Measurements from ENCODE around the gene PEAK3.
"Not testable (repeated sequence)": the region's sequence is repeated elsewhere in the genome, so short reads cannot be mapped to it uniquely, and the experiment has no call there.

The PEAK3 gene

DNA sequence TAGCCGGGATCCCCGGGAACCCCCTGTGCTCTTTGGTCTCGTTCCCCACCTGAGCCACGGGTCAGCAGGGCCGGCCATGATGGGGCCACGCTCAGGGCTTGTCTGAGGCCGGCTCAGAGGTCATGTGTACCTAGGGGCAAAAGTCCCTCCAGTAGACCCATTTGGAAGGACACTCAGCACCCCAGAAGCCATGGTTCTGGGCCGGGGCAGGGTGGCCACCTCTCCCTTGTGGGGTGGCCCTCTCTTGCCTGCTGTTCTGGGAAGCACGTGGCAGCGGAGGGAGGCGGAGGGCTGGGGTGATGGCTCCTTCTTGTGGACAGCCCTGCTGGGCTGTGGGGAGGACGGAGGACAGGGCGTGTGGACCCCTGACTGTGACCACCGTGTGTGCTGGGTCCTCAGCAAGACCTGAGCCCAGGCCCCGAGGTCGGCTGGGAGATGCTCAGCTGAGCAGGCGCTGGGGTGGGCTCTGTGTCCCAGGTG lies 6.4 kb upstream of the PEAK3 start:
- H3K36me3 ChIP-seq (ENCODE audit: insufficient read depth, low read length): no peaks in the 10 kb centered on the region
- H3K9me3 ChIP-seq (ENCODE audit: control insufficient read depth, insufficient read depth, low read length): no peaks in the 10 kb centered on the region
- H3K4me1 ChIP-seq (ENCODE audit: insufficient read depth, low read length): no peaks in the 10 kb centered on the region; the same call in 1 of the 2 replicates
- H3K9ac ChIP-seq (ENCODE audit: low read depth, low read length): no peak overlapping the region

DNA sequence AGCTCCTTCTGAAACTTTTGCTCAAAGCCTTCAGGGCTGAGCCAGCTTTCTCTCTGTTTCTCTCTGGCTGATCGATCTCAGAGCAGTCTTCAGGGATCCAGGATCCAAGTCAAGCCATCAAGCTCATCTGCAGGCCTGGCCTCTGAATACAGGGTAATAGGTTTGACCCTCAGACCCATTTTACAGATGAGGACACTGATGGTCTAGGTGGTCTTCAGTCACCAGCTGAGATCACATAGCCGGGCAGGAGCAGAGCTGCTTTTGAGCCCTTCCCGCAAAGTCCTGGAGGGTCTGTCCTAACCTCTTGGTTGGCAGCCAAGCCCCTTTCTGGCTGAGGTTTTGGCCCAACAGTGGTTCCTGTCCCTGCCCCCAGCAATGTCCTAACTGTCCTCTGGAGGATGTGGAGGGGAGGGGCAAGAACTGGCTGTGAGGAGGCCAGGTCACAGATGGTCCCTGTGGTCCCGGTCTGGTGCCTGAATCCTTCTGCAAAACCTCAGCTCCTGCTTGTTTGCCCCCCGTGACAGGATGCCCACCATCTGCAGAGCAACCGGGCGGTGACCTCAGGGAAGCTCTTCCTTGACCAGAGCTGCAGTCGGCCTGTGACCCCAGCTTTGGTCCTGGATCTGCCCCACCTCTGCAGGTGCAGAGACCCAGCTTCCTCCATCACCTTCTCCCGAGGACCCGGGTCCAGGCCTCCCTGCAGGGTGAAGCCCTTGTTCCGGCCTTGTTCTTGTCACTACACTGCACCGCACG lies 5.8 kb upstream of the PEAK3 start:
- no peaks in the 10 kb centered on the region for H3K9me3 ChIP-seq (ENCODE audit: control insufficient read depth, insufficient read depth, low read length)
- H3K4me1 ChIP-seq (ENCODE audit: insufficient read depth, low read length): no peaks in the 10 kb centered on the region; the same call in 1 of the 2 replicates
- no peak overlapping the region for H3K9ac ChIP-seq (ENCODE audit: low read depth, low read length)
- H3K36me3 ChIP-seq (ENCODE audit: insufficient read depth, low read length): no peaks in the 10 kb centered on the region

DNA sequence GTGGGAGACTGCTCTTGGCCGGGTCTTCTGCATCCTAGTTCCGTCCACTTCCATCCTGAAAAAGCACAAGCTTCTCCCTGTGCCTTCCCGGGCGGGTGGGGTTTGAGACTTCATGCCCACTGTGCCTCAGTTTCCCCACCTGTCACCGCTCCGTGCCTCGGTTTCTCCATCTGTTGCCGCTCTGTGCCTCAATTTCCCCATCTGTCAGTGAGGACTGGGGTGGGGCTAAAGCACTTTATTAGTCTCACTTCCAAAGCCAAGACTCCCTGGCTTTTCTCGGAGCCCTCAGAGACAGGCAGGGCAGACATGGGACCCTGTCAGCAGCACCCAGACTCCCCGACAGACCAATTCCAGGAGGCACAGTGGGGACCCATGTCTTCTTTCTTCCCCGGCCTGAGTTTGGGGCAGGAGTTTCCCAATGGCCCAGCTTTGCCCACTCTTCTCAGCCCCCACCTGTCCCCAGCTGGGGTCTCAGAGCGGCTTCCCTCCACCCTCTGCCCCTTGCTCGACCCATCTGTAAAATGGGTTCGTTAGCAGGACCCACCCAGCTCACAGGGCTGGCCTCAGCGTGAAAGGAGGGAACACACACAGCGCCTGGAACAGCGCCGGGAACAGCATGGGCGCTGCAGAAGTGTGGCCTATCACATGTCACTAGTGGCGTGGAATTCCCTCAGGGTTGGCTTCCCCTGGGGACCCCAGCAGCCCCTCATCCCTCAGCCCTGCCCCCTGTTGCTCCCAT lies 4.6 kb upstream of the PEAK3 start:
- H3K36me3 ChIP-seq (ENCODE audit: insufficient read depth, low read length): no peaks in the 10 kb centered on the region
- H3K9ac ChIP-seq (ENCODE audit: low read depth, low read length): no peak overlapping the region
- H3K9me3 ChIP-seq (ENCODE audit: control insufficient read depth, insufficient read depth, low read length): no peaks in the 10 kb centered on the region
- no peaks in the 10 kb centered on the region; the same call in 1 of the 2 replicates for H3K4me1 ChIP-seq (ENCODE audit: insufficient read depth, low read length)

DNA sequence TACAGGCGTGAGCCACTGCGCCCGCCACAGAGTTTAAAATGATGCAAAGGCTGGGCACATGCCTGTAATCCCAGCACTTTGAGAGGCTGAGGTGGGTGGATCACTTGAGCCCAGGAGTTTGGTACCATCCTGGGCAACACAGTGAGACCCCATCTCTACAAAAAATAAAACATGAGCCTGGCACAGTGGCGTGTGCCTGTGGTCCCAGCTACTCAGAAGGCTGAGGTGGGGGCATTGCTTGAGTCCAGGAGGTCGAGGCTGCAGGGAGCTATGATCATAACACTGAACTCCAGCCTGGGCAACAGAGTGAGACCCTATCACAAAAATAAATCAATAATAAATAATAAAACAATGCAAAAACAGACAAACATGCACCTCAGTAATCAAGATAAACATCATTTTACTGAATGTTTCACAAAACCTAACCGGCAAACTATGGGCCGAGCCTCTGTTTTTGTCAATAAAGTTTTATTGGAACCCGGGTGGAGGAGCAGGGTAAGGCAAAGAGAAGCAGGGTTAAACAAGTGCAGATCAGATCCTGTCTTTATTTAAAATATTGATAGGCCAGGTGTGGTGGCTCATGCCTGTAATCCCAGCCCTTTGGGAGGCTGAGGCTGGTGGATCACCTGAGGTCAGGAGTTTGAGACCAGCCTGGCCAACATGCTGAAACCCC lies 2.0 kb upstream of the PEAK3 start:
- Histone ChIP-seq H3K4me1 (ENCODE audit: insufficient read depth, low read length) (no peaks in the 10 kb centered on the region), H3K9me3 (ENCODE audit: control insufficient read depth, insufficient read depth, low read length) (no peaks in the 10 kb centered on the region), H3K36me3 (ENCODE audit: insufficient read depth, low read length) (no peaks in the 10 kb centered on the region), H3K9ac (ENCODE audit: low read depth, low read length) (no peak overlapping the region)

DNA sequence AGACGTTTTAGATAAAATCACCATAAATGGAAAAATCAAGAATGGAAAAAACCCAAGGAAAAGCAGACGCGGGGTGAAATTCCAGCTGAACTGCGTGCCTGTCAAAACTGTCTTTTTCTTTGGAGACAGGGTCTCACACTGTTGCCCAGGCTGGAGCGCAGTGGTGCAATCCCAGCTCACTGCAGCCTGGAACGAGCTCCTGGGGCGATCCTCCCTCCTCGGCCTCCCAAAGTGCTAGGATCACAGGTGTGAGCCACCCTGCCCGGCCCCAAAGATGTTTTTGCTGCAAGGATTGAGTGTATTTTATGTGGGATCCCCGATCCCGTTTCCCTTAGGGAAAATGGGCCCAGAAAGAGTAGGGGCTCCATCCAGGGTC lies 875 bp upstream of the PEAK3 start:
- no peaks in the 10 kb centered on the region for H3K4me1 ChIP-seq (ENCODE audit: insufficient read depth, low read length)
- no peaks in the 10 kb centered on the region for H3K36me3 ChIP-seq (ENCODE audit: insufficient read depth, low read length)
- H3K9me3 ChIP-seq (ENCODE audit: control insufficient read depth, insufficient read depth, low read length): no peaks in the 10 kb centered on the region
- no peak overlapping the region for H3K9ac ChIP-seq (ENCODE audit: low read depth, low read length)

DNA sequence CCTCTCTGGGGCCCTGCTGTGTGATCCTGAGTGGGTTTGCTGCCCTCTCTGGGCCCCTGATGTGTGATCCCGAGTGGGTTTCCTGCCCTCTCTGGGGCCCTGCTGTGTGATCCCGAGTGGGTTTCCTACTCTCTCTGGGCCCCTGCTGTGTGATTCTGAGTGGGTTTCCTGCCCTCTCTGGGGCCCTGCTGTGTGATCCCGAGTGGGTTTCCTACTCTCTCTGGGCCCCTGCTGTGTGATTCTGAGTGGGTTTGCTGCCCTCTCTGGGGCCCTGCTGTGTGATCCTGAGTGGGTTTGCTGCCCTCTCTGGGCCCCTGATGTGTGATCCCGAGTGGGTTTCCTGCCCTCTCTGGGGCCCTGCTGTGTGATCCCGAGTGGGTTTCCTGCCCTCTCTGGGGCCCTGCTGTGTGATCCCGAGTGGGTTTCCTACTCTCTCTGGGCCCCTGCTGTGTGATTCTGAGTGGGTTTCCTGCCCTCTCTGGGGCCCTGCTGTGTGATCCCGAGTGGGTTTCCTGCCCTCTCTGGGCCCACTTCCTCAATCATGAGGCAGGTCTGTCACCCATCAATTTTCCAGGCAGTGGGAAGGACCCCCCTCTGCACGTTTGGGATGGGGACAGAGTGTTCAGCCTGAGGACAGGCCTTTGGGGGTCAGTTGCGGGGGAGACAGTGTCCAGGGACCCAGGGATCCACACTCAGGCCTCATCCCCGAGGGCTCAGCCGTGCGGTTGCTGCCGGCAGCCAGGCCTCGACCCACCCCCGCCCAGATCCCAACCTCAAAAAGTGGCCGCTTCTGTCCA lies 512 bp downstream of the PEAK3 start:
- peak overlapping the region; percentile 12; the same call in 1 of the 2 replicates for H3K9ac ChIP-seq (ENCODE audit: low read depth, low read length)
- H3K4me1 ChIP-seq (ENCODE audit: insufficient read depth, low read length); H3K9me3 ChIP-seq (ENCODE audit: control insufficient read depth, insufficient read depth, low read length); H3K36me3 ChIP-seq (ENCODE audit: insufficient read depth, low read length): not testable (repeated sequence)

DNA sequence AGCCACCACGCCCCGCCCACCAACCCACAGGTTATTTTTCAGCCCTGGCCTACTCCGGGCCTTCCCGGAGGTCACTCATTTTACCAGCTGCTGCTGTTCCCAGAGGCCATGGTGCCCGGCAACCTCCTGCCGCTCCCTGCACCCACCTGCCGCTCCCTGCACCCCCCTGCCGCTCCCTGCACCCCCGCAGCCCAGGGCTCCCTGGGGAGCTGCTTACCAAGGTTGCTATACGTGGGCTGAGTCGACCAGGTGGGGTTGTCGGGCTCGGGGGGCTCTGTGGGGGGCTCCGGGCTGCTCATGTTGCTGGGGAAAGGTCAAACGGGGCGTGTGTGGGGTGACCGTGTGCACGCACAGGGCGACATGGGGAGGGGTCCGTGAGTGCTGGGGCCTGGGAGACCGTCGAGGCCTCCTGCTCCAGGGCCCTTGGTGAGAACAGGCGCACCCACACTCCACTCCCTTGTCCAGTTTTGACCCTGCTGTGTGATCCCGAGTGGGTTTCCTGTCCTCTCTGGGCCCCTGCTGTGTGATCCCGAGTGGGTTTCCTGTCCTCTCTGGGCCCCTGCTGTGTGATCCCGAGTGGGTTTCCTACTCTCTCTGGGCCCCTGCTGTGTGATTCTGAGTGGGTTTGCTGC lies 1.2 kb downstream of the PEAK3 start:
- H3K9ac ChIP-seq (ENCODE audit: low read depth, low read length): no peak overlapping the region
- H3K4me1 ChIP-seq (ENCODE audit: insufficient read depth, low read length): no peaks in the 10 kb centered on the region; the same call in 1 of the 2 replicates
- H3K9me3 ChIP-seq (ENCODE audit: control insufficient read depth, insufficient read depth, low read length): no peaks in the 10 kb centered on the region
- no peaks in the 10 kb centered on the region for H3K36me3 ChIP-seq (ENCODE audit: insufficient read depth, low read length)

DNA sequence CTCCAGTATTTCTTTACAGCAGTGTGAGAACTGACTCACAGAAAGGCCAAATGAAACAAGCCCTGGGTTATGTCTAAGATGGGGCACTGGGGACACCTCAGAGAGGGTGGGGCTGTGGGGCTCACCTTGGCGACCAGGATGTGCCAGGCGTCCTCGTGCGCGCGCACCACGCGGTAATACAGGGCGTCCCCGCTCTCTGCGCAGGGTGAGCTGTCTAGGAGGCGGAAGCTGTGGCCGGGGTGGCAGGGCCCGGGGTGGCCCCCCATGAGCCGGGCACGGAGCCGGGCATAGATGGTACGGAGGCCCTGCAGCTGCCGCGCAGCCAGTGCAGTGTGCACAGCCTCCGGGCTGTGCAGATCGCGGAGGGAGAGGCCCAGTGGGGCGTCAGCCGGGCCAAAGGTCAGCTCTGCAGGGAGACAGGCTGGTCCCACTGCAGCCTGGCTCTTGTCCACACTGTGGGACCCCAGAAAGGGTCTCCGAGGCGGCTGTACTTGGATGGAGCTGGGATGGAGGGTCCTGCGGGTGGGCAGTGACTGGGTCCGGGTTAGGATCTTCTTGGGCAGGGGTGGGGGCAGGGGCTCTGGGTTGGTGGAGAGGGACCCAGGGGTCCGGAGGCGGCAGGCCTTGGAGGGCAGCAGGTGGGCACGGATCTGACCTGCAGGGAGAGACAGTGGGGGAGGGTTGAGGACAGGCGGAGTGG lies 3.4 kb downstream of the PEAK3 start:
- Histone ChIP-seq H3K9me3 (ENCODE audit: control insufficient read depth, insufficient read depth, low read length) (no peaks in the 10 kb centered on the region), H3K36me3 (ENCODE audit: insufficient read depth, low read length) (no peaks in the 10 kb centered on the region), H3K4me1 (ENCODE audit: insufficient read depth, low read length) (peaks cover 3% of the 10 kb centered on the region; the same call in 1 of the 2 replicates), H3K9ac (ENCODE audit: low read depth, low read length) (no peak overlapping the region)

DNA sequence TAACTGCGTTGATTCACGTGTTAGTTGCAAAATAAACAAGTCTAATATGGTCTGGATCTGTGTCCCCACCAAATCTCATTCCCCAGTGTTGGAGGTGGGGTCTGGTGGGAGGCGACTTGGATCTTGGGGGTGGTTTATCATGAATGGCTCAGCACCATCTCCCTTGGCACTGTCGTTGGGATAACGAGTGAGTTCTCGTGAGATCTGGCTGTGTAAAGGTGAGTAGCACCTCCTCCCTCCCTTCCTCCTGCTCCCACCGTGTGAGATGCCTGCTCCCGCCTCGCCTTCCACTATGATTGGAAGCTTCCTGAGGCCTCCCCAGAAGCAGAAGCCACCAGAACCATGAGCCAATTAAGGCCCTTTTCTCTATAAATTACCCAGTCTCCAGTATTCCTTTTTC lies 4.8 kb downstream of the PEAK3 start:
- Histone ChIP-seq H3K36me3 (ENCODE audit: insufficient read depth, low read length) (peaks cover 5% of the 10 kb centered on the region), H3K9ac (ENCODE audit: low read depth, low read length) (no peak overlapping the region), H3K9me3 (ENCODE audit: control insufficient read depth, insufficient read depth, low read length) (no peaks in the 10 kb centered on the region), H3K4me1 (ENCODE audit: insufficient read depth, low read length) (peaks cover 3% of the 10 kb centered on the region; the same call in 1 of the 2 replicates)

DNA sequence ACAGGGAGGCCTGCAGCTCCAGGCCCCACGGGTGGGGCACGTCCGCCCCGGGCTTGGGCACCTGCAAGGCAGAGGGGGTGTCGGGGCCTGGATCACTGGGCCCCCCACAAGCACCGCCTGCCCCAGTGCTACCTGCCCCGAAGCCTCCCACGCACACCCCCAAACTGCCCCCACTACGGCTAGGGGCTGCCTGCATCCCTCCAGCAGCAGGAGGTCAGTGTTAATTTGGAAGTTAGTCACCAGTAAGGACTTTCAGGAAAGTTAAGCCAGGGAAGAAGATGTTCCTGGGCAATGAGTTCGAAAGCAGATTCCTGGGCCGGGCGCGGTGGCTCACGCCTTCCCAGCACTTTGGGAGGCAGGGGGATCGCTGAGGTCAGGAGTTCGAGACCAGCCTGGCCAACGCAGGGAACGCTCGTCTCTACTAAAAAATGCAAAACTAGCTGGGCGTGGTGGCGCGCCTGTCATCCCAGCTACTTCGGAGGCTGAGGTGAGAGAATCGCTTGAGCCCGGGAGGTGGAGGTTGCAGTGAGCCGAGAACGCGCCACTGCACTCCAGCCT lies 5.5 kb downstream of the PEAK3 start:
- peaks cover 5% of the 10 kb centered on the region for H3K36me3 ChIP-seq (ENCODE audit: insufficient read depth, low read length)
- H3K9me3 ChIP-seq (ENCODE audit: control insufficient read depth, insufficient read depth, low read length): no peaks in the 10 kb centered on the region
- no peak overlapping the region for H3K9ac ChIP-seq (ENCODE audit: low read depth, low read length)
- peaks cover 3% of the 10 kb centered on the region; the same call in 1 of the 2 replicates for H3K4me1 ChIP-seq (ENCODE audit: insufficient read depth, low read length)

DNA sequence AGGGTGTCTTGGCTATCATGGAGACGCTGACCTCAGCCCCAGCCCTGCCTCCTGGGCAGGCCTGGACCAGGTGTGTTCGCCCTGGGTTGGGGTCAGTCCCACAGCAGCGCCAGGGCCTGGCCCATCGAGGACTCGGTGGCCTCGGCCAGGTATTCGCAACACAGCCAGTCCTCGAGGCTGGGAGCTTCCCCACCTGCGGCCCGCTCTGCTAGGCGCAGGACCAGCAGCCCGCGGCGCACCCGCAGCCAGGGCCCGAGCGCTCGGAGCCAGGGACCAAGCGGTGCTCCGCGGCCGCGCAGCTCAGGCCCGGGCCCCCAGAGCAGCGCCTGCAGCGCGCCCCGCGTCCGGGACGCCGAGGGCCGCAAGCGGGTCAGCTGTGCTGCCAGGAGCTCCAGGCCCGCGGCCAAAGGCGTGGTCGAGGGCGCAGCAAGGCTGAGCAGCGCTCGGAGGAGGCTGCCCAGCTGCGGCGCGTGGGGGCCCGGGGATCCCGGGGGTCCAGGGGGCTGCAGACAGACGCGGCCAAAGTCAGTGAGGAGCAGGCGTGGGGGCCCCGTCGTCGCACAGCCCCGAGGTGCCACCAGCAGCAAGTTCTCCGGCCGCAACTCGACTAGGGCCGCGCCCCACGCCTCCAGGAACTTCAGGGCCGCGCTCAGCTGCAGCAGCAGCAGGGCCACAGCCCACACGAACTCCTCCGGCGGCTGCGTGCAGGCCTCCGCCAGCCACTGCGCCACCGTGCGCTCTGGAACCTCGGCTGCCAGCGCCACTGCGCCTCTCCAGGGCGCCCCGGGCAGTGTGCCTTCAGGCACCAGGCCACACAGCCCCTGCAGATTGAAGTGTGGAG lies 6.2 kb downstream of the PEAK3 start:
- peaks cover 5% of the 10 kb centered on the region for H3K36me3 ChIP-seq (ENCODE audit: insufficient read depth, low read length)

DNA sequence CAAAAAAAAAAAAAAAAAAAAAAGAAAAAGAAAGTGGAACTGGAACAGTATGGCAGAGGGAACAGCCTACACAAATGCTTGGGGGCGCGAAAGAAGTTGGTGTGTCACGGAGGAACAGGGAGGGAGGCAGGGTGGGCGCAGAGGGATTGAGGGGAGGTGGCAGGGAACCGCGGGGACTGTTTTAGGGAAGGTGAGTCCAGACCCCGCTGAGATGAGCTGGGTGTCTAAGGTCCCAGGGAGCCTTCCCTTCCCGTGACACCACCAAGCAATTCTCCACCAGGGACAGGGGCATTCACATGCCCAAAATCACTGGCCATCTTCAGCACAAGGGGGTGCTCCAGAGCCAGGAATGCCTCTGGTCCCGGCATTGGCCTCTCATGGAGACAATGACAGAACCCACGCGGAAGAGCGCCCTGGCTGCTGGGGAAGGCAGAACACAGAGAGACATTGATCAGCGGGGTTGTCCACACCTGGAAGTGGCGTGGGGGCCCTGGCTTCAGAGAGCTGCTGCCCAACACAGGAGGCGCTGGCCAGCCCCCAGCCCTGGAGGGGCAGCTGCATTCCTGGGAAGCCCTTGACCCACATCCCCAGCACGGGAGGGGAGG lies 6.9 kb downstream of the PEAK3 start:
- Histone ChIP-seq H3K36me3 (ENCODE audit: insufficient read depth, low read length) (peaks cover 5% of the 10 kb centered on the region), H3K9me3 (ENCODE audit: control insufficient read depth, insufficient read depth, low read length) (no peaks in the 10 kb centered on the region), H3K4me1 (ENCODE audit: insufficient read depth, low read length) (peaks cover 3% of the 10 kb centered on the region; the same call in 1 of the 2 replicates), H3K9ac (ENCODE audit: low read depth, low read length) (no peak overlapping the region)

More for the DNA sequence above, 6.2 kb downstream of the PEAK3 start:
- peaks cover 3% of the 10 kb centered on the region; the same call in 1 of the 2 replicates for H3K4me1 ChIP-seq (ENCODE audit: insufficient read depth, low read length)
- no peak overlapping the region for H3K9ac ChIP-seq (ENCODE audit: low read depth, low read length)
- H3K9me3 ChIP-seq (ENCODE audit: control insufficient read depth, insufficient read depth, low read length): no peaks in the 10 kb centered on the region
